ENCODE results near the gene PLCH2. TPM values are rescaled to one million over a fixed set of nuclear protein-coding genes. Genes with fewer than 3 reads are reported as not detected.

The PLCH2 gene
- total and polyA plus RNA-seq, 2 of the 13 experiments (the other 11 are each of a cell fraction or from before 2014, with no cell fraction given): 0.15 to 0.67 TPM

- TF ChIP-seq ZNF569 (CRISPR knock-in tag; IDR thresholded peaks at IDR 0.05; ENCODE audit: borderline replicate concordance) (no peak), RBM39 (IDR thresholded peaks at IDR 0.05; ENCODE audit: low read depth, low read length, poor library complexity, severe bottlenecking) (peak; percentile 30), NR0B2 (CRISPR knock-in tag; IDR thresholded peaks at IDR 0.05) (no peak), ATF4 (CRISPR knock-in tag; IDR thresholded peaks at IDR 0.05) (no peak; a peak in 1 of 4 replicates), FOSL1 (CRISPR knock-in tag; IDR thresholded peaks at IDR 0.05; ENCODE audit: borderline replicate concordance) (no peak), GABPB1 (CRISPR knock-in tag; IDR thresholded peaks at IDR 0.05) (peak; percentile 67), CBX5 (CRISPR knock-in tag; IDR thresholded peaks at IDR 0.05; ENCODE audit: borderline replicate concordance) (no peak), MTF1 (CRISPR knock-in tag; IDR thresholded peaks at IDR 0.05) (no peak), SUZ12 (IDR thresholded peaks at IDR 0.05; ENCODE audit: low read depth, low read length) (no peak), ZKSCAN5 (CRISPR knock-in tag; IDR thresholded peaks at IDR 0.05) (no peak), ZNF674 (CRISPR knock-in tag; IDR thresholded peaks at IDR 0.05; ENCODE audit: low read depth) (no peak), ATF5 (CRISPR knock-in tag; IDR thresholded peaks at IDR 0.05; ENCODE audit: low read depth) (no peak), ZNF282 (IDR thresholded peaks at IDR 0.05; ENCODE audit: partially characterized antibody) (no peak), ETV5 (CRISPR knock-in tag; IDR thresholded peaks at IDR 0.05; ENCODE audit: borderline replicate concordance) (no peak; the same call in 1 of the 2 replicates), ZBTB34 (CRISPR knock-in tag; IDR thresholded peaks at IDR 0.05) (no peak), SP1 (IDR thresholded peaks at IDR 0.05) (no peak), SP1 (CRISPR knock-in tag; IDR thresholded peaks at IDR 0.05) (no peak; the same call in 1 of the 2 replicates), ZNF713 (CRISPR knock-in tag; IDR thresholded peaks at IDR 0.05) (no peak), ZNF292 (CRISPR knock-in tag; IDR thresholded peaks at IDR 0.05; ENCODE audit: borderline replicate concordance, low read depth) (no peak), KLF15 (CRISPR knock-in tag; IDR thresholded peaks at IDR 0.05; ENCODE audit: borderline replicate concordance) (peak; percentile 71; the same call in 1 of the 2 replicates), KLF16 (CRISPR knock-in tag; IDR thresholded peaks at IDR 0.05) (peak in 1 of 2 experiments; percentile 7; a peak in 1 of 4 replicates), POLR2G (IDR thresholded peaks at IDR 0.05; ENCODE audit: low read depth, low read length) (no peak), ZNF143 (CRISPR knock-in tag; IDR thresholded peaks at IDR 0.05) (no peak), DRAP1 (CRISPR knock-in tag; IDR thresholded peaks at IDR 0.05) (peak; percentile 93), ZNF614 (CRISPR knock-in tag; IDR thresholded peaks at IDR 0.05; ENCODE audit: borderline replicate concordance) (no peak), TFDP1 (CRISPR knock-in tag; IDR thresholded peaks at IDR 0.05; ENCODE audit: borderline replicate concordance) (no peak)
These were observed 70.6 kb downstream of the PLCH2 start (continued) for GRCh38 chr1:2546515-2547209.

Measured in HepG2 (cell line).